Endothelial cell of umbilical vein (primary cell): ENCODE results near the gene NXPH1. TPM values are rescaled to one million over a fixed set of nuclear protein-coding genes. Genes with fewer than 3 reads are reported as not detected.

Experiments
- BruUV-seq: library from RNA; stranded (reverse); fragments of 400-500 nt; replicated peaks from 2 replicates; lab custom pipeline; 2021; lab: Mats Ljungman, UMichigan
- CTCF ChIA-PET: fragments of 300-600, 350-600 bp; sonication (Branson Sonifier 250); formaldehyde crosslinking; loops from one replicate; lab custom pipeline; 2021; ENCODE audit warnings: antibody characterized with exemption, inconsistent platforms; lab: Charles Lee
- POLR2A ChIA-PET: fragments of 300-600, 350-600 bp; sonication (Branson Sonifier 250); formaldehyde crosslinking; loops from one replicate; lab custom pipeline; 2021; ENCODE audit warnings: antibody characterized with exemption, inconsistent platforms; lab: Charles Lee
- DNase-seq: peaks from one replicate; pipeline ENCODE4 v3.0.0-alpha.2; 2011; ENCODE audit warnings: low read depth, low spot score
- FAIRE-seq: peaks from 2 replicates; lab custom pipeline; 2011; peaks lifted over from hg19 to GRCh38; lab: Jason Lieb, UNC
- H2AFZ ChIP-seq: 2 replicates; pipeline ENCODE4 v1.6.0; 2012; ENCODE audit warnings: low read depth, low read length, control low read depth, inconsistent platforms
- H3K27ac ChIP-seq: 2 replicates; pipeline ENCODE4 v1.5.1; 2011; ENCODE audit warnings: low read depth, mild to moderate bottlenecking, control low read depth, low read length, moderate library complexity; ENCODE audit not compliant: insufficient read depth
- H3K27me3 ChIP-seq, 2 experiments: 2 replicates each; pipeline versions ENCODE4 v1.6.0 to v1.6.1; 2011; ENCODE audit warnings: low read length in 2 of 2, mixed read lengths in 1 of 2; ENCODE audit not compliant: control insufficient read depth in 2 of 2, insufficient read depth in 2 of 2
- H3K36me3 ChIP-seq, 2 experiments: 2 replicates in 1 of 2; 3 replicates in 1 of 2; pipeline ENCODE4 v1.5.1; 2011; ENCODE audit warnings: low read length in 2 of 2, mild to moderate bottlenecking in 1 of 2, moderate library complexity in 1 of 2; ENCODE audit not compliant: control insufficient read depth in 2 of 2, insufficient read depth in 2 of 2; ENCODE audit errors: extremely low read depth in 1 of 2
- H3K4me1 ChIP-seq: 3 replicates; pipeline ENCODE4 v1.5.1; 2011; ENCODE audit warnings: mild to moderate bottlenecking, low read length; ENCODE audit not compliant: control insufficient read depth, insufficient read depth; ENCODE audit errors: extremely low read depth
- H3K4me2 ChIP-seq: 2 replicates; pipeline ENCODE4 v1.6.1; 2011; ENCODE audit warnings: low read length, control low read depth, mixed read lengths; ENCODE audit not compliant: insufficient read depth
- H3K4me3 ChIP-seq, 3 experiments: fragments of 200-600 bp in 1 of 3; sonication (generic), shearing (Covaris generic) in 1 of 3; replicated peaks in 1 of 3; 2 replicates each; pipeline ENCODE4 v1.5.1; 2011 to 2016; ENCODE audit warnings: control low read depth in 3 of 3, low read length in 3 of 3, mild to moderate bottlenecking in 2 of 3, inconsistent platforms in 1 of 3, low read depth in 1 of 3, moderate library complexity in 1 of 3; ENCODE audit not compliant: insufficient read depth in 1 of 3
- H3K79me2 ChIP-seq: 2 replicates; pipeline ENCODE4 v1.6.0; 2012; ENCODE audit warnings: low read length, inconsistent platforms; ENCODE audit not compliant: control insufficient read depth, insufficient read depth
- H3K9ac ChIP-seq: replicated peaks from 2 replicates; pipeline ENCODE3; 2011; ENCODE audit warnings: low read length, control low read depth; ENCODE audit not compliant: insufficient read depth; ENCODE audit errors: extremely low read depth
- H3K9me1 ChIP-seq: replicated peaks from 3 replicates; pipeline ENCODE4 v1.6.0; 2011; ENCODE audit warnings: mild to moderate bottlenecking, low read length; ENCODE audit not compliant: control insufficient read depth, insufficient read depth; ENCODE audit errors: extremely low read depth
- H3K9me3 ChIP-seq: replicated peaks from 2 replicates; pipeline ENCODE4 v1.5.1; 2012; ENCODE audit warnings: low read length, inconsistent platforms; ENCODE audit not compliant: control insufficient read depth, insufficient read depth
- H4K20me1 ChIP-seq: replicated peaks from 2 replicates; pipeline ENCODE3; 2011; ENCODE audit warnings: mild to moderate bottlenecking, low read length; ENCODE audit not compliant: control insufficient read depth, insufficient read depth; ENCODE audit errors: extremely low read depth
- EZH2 ChIP-seq: IDR thresholded peaks from 2 replicates; pipeline ENCODE4 v1.6.1; 2012; ENCODE audit warnings: borderline replicate concordance, low read depth, mild to moderate bottlenecking, moderate library complexity, low read length, inconsistent platforms; ENCODE audit not compliant: severe bottlenecking
- FOS ChIP-seq: IDR thresholded peaks from 2 replicates; pipeline ENCODE4 v1.6.1; 2011; ENCODE audit warnings: mild to moderate bottlenecking, low read length, moderate library complexity, borderline replicate concordance; ENCODE audit not compliant: insufficient read depth
- GATA2 ChIP-seq: IDR thresholded peaks from 2 replicates; pipeline ENCODE4 v1.7.0; 2011; ENCODE audit warnings: low read depth, mild to moderate bottlenecking, moderate library complexity, mixed read lengths, low read length; ENCODE audit not compliant: insufficient read length, insufficient read depth
- JUN ChIP-seq: IDR thresholded peaks from 2 replicates; pipeline ENCODE4 v1.6.1; 2011; ENCODE audit warnings: borderline replicate concordance, low read depth; ENCODE audit not compliant: insufficient read length, insufficient read depth
- MAX ChIP-seq: IDR thresholded peaks from 2 replicates; pipeline ENCODE4 v1.6.1; 2011; ENCODE audit not compliant: insufficient read depth, insufficient read length
- MYC ChIP-seq: IDR thresholded peaks from one replicate; pipeline ENCODE4 v1.6.1; 2011; ENCODE audit warnings: mild to moderate bottlenecking, low read depth, low read length
- POLR2A ChIP-seq: IDR thresholded peaks from 2 replicates; pipeline ENCODE4 v1.6.1; 2012; ENCODE audit warnings: low read depth, mild to moderate bottlenecking, control low read depth, low read length
- POLR2AphosphoS5 ChIP-seq: IDR thresholded peaks from 2 replicates; pipeline ENCODE4 v1.6.1; 2012; ENCODE audit warnings: low read depth, mild to moderate bottlenecking, control low read depth, low read length, moderate library complexity; ENCODE audit not compliant: insufficient read depth
- dilution Hi-C: fragments of 300-500 bp; cut with MboI; formaldehyde crosslinking; loops from one replicate; pipeline ENCODE4 v1.15.0; 2019; ENCODE audit warnings: low sequenced_read_pairs; ENCODE audit not compliant: extremely low pct_ligation_motif_present
- intact Hi-C: fragments of 100-400 bp; cut with micrococcal nuclease; formaldehyde crosslinking; loops from one replicate; pipeline ENCODE4 v1.10.0; 2022
- polyA plus RNA-seq, 4 experiments: library from polyadenylated mRNA; depleted of rRNA in 3 of 4; stranded (reverse) in 3 of 4; unstranded in 1 of 4; fragments of >200 nt; gene quantifications; 2 replicates each; pipeline versions ENCODE4 v1.2.1 to v1.2.3, GENCODE V29; 2011 to 2012; ENCODE audit warnings: missing spikeins in 1 of 4
- total RNA-seq: library from RNA; stranded (reverse); gene quantifications from 2 replicates; pipeline ENCODE4 v1.2.3, GENCODE V29; 2021
- TF ChIP-seq, protein P1 (sequence below), 2 donors: IDR thresholded peaks; 1 replicate in 1 of 2; 2 replicates in 1 of 2; pipeline ENCODE4 v1.5.1; 2011; ENCODE audit warnings: low read length in 2 of 2, mild to moderate bottlenecking in 2 of 2, moderate library complexity in 2 of 2, control low read depth in 1 of 2, inconsistent platforms in 1 of 2, low read depth in 1 of 2; ENCODE audit not compliant: insufficient read depth in 1 of 2; ENCODE audit errors: extremely low read depth in 1 of 2

NXPH1 gene
- total and polyA plus RNA-seq, 2 donors (not counting 3 experiments of a cell fraction or from before 2014, with no cell fraction given), result not detected

GRCh38 chr7:8581842-8582241 lies 148.4 kb downstream of the NXPH1 start:
- TF ChIP-seq EZH2 (no peak), JUN (no peak), MAX (no peak), POLR2AphosphoS5 (no peak), GATA2 (no peak), MYC (no peak), FOS (no peak), POLR2A (no peak)
- TF ChIP-seq, protein P1, sequence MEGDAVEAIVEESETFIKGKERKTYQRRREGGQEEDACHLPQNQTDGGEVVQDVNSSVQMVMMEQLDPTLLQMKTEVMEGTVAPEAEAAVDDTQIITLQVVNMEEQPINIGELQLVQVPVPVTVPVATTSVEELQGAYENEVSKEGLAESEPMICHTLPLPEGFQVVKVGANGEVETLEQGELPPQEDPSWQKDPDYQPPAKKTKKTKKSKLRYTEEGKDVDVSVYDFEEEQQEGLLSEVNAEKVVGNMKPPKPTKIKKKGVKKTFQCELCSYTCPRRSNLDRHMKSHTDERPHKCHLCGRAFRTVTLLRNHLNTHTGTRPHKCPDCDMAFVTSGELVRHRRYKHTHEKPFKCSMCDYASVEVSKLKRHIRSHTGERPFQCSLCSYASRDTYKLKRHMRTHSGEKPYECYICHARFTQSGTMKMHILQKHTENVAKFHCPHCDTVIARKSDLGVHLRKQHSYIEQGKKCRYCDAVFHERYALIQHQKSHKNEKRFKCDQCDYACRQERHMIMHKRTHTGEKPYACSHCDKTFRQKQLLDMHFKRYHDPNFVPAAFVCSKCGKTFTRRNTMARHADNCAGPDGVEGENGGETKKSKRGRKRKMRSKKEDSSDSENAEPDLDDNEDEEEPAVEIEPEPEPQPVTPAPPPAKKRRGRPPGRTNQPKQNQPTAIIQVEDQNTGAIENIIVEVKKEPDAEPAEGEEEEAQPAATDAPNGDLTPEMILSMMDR (IDR thresholded peaks at IDR 0.05; ENCODE audit: extremely low read depth in 1 of 2, insufficient read depth in 1 of 2, low read depth in 1 of 2, low read length in 2 of 2), result no peak

More at GRCh38 chr7:8581842-8582241, 148.4 kb downstream of the NXPH1 start:
- H3K4me2 ChIP-seq, result no peak overlapping the region
- no peaks in the 10 kb centered on the region for H3K79me2 ChIP-seq
- CTCF ChIA-PET, result no interaction called here
- dilution Hi-C loops (no loop called here), intact Hi-C loops (no loop called here)
- no peak overlapping the region for H3K9ac ChIP-seq
- H3K9me1 ChIP-seq, result no peaks in the 10 kb centered on the region
- no TSS peak for BruUV-seq
- FAIRE-seq (no peak), DNase-seq (no peak)
- POLR2A ChIA-PET, result no interaction called here
- H3K27me3 ChIP-seq, result no peaks in the 10 kb centered on the region
- no peaks in the 10 kb centered on the region for H3K4me1 ChIP-seq
- H3K9me3 ChIP-seq, result peaks cover 4% of the 10 kb centered on the region
- H2AFZ ChIP-seq, result no peak overlapping the region
- no peaks in the 10 kb centered on the region for H3K36me3 ChIP-seq
- no peak overlapping the region for H3K4me3 ChIP-seq
- no peaks in the 10 kb centered on the region for H4K20me1 ChIP-seq
- no peak overlapping the region for H3K27ac ChIP-seq
